Liver (tissue), 9 donors: Measurements from ENCODE around the gene XYLT1. TPM values are rescaled to one million over a fixed set of nuclear protein-coding genes. Genes with fewer than 3 reads are reported as not detected.

Source experiments
- DNase-seq: peaks from one replicate; pipeline ENCODE4 v3.0.0-alpha.2; 2017; ENCODE audit warnings: low spot score
- H3K27ac ChIP-seq, 2 donors: one replicate each; pipeline ENCODE4 v1.7.0; 2013; ENCODE audit warnings: inconsistent platforms in 2 of 2, low read length in 2 of 2, control low read depth in 1 of 2, low read depth in 1 of 2, mild to moderate bottlenecking in 1 of 2
- H3K27me3 ChIP-seq, 4 donors: one replicate each; pipeline versions ENCODE4 v1.6.1 to v1.7.0; 2013; ENCODE audit warnings: low read length in 3 of 4, inconsistent platforms in 1 of 4, mild to moderate bottlenecking in 1 of 4, moderate library complexity in 1 of 4; ENCODE audit not compliant: control insufficient read depth in 4 of 4, insufficient read depth in 4 of 4
- H3K36me3 ChIP-seq, 4 donors: one replicate each; pipeline versions ENCODE4 v1.6.1 to v1.7.0; 2013; ENCODE audit warnings: low read length in 3 of 4, mild to moderate bottlenecking in 3 of 4, low read depth in 1 of 4, moderate library complexity in 1 of 4; ENCODE audit not compliant: control insufficient read depth in 4 of 4, insufficient read depth in 3 of 4
- H3K4me1 ChIP-seq, 4 donors: one replicate each; pipeline versions ENCODE4 v1.6.1 to v1.7.0; 2013; ENCODE audit warnings: low read length in 3 of 4, mild to moderate bottlenecking in 3 of 4, moderate library complexity in 1 of 4; ENCODE audit not compliant: control insufficient read depth in 4 of 4, insufficient read depth in 4 of 4
- H3K4me3 ChIP-seq, 3 donors: one replicate each; pipeline versions ENCODE4 v1.6.1 to v1.7.0; 2013; ENCODE audit warnings: low read length in 3 of 3, control low read depth in 1 of 3, low read depth in 1 of 3, mild to moderate bottlenecking in 1 of 3
- H3K9ac ChIP-seq, 2 donors: one replicate each; pipeline ENCODE4 v1.7.0; 2013; ENCODE audit warnings: low read length in 2 of 2, mild to moderate bottlenecking in 2 of 2, moderate library complexity in 2 of 2, control low read depth in 1 of 2, low read depth in 1 of 2
- H3K9me3 ChIP-seq, 4 donors: one replicate each; pipeline versions ENCODE4 v1.6.1 to v1.7.0; 2013; ENCODE audit warnings: low read length in 3 of 4; ENCODE audit not compliant: control insufficient read depth in 4 of 4
- ATF3 ChIP-seq: IDR thresholded peaks from 2 replicates; pipeline ENCODE4 v1.6.1; 2016; ENCODE audit warnings: antibody characterized with exemption
- CTCF ChIP-seq: fragments of 150-350 bp; IDR thresholded peaks from 2 replicates; pipeline ENCODE4 v1.5.1; 2017; ENCODE audit warnings: improper control_type of control experiment, low read depth, low read length; ENCODE audit not compliant: missing input control
- EGR1 ChIP-seq, 2 donors: IDR thresholded peaks; 2 replicates each; pipeline ENCODE4 v1.6.1; 2016 to 2018; ENCODE audit warnings: antibody characterized with exemption in 2 of 2, low read depth in 2 of 2
- FOXA1 ChIP-seq: IDR thresholded peaks from 2 replicates; pipeline ENCODE4 v1.6.1; 2016; ENCODE audit warnings: antibody characterized with exemption
- FOXA2 ChIP-seq: IDR thresholded peaks from 2 replicates; pipeline ENCODE4 v1.6.1; 2016; ENCODE audit warnings: antibody characterized with exemption
- GABPA ChIP-seq, 2 donors: IDR thresholded peaks in 1 of 2; conservative IDR thresholded peaks in 1 of 2; 2 replicates each; pipeline ENCODE4 v1.6.1; 2016; ENCODE audit warnings: antibody characterized with exemption in 2 of 2, mild to moderate bottlenecking in 1 of 2, moderate library complexity in 1 of 2
- HNF4G ChIP-seq: IDR thresholded peaks from 2 replicates; pipeline ENCODE4 v1.6.1; 2016; ENCODE audit warnings: antibody characterized with exemption
- JUND ChIP-seq, 2 donors: IDR thresholded peaks; 2 replicates each; pipeline ENCODE4 v1.6.1; 2016; ENCODE audit warnings: antibody characterized with exemption in 2 of 2
- MAX ChIP-seq: IDR thresholded peaks from 2 replicates; pipeline ENCODE4 v1.6.1; 2016; ENCODE audit warnings: antibody characterized with exemption
- NR2F2 ChIP-seq: IDR thresholded peaks from 2 replicates; pipeline ENCODE4 v1.6.1; 2016; ENCODE audit warnings: antibody characterized with exemption
- RAD21 ChIP-seq, 2 donors: IDR thresholded peaks; 2 replicates each; pipeline ENCODE4 v1.6.1; 2016; ENCODE audit warnings: antibody characterized with exemption in 2 of 2, mild to moderate bottlenecking in 2 of 2
- REST ChIP-seq: IDR thresholded peaks from 2 replicates; pipeline ENCODE4 v1.6.1; 2016; ENCODE audit warnings: antibody characterized with exemption, mild to moderate bottlenecking
- RXRA ChIP-seq, 2 donors: IDR thresholded peaks; 2 replicates each; pipeline ENCODE4 v1.6.1; 2017 to 2018; ENCODE audit warnings: antibody characterized with exemption in 2 of 2, mild to moderate bottlenecking in 1 of 2
- SP1 ChIP-seq: IDR thresholded peaks from 2 replicates; pipeline ENCODE4 v1.6.1; 2018; ENCODE audit warnings: antibody characterized with exemption, mild to moderate bottlenecking
- TAF1 ChIP-seq: conservative IDR thresholded peaks from 2 replicates; pipeline ENCODE4 v1.6.1; 2016; ENCODE audit warnings: antibody characterized with exemption, mild to moderate bottlenecking
- YY1 ChIP-seq: IDR thresholded peaks from 2 replicates; pipeline ENCODE4 v1.6.1; 2016; ENCODE audit warnings: antibody characterized with exemption, mild to moderate bottlenecking
- ZBTB33 ChIP-seq: IDR thresholded peaks from 2 replicates; pipeline ENCODE4 v1.6.1; 2016; ENCODE audit warnings: antibody characterized with exemption
- WGBS: extraction: QIAGEN DNeasy Blood & Tissue Kit; methylation state at CpG from one replicate; pipeline ENCODE4 v1.1.7; 2013; 5-methylcytosine and 5-hydroxymethylcytosine counted together
- polyA plus RNA-seq, 2 donors: library from polyadenylated mRNA; stranded (reverse) in 1 of 2; unstranded in 1 of 2; fragments of 200-250 nt in 1 of 2; fragments of >200 nt in 1 of 2; fragmentation: Nextera tagmentation in 1 of 2; extraction: Ambion mirVana in 1 of 2; gene quantifications; one replicate each; pipeline versions ENCODE4 v1.2.1 to v1.2.3, GENCODE V29; 2013 to 2015
- total RNA-seq, 2 donors: library from RNA; depleted of rRNA; stranded (reverse); fragments of >200 nt; gene quantifications; one replicate each; pipeline ENCODE4 v1.2.3, GENCODE V29; 2014
- donor health status: healthy.
- donor health status: healthy.
- donor health status: healthy.
- donor health status: healthy.
- donor health status: healthy.

XYLT1 gene
- total and polyA plus RNA-seq, 4 donors, result 0.25 to 2.3 (median 0.53) TPM

- Histone ChIP-seq H3K4me3 (no peak overlapping the region), H3K9ac (no peak overlapping the region), H3K36me3 (no peaks in the 10 kb centered on the region), H3K4me1 (no peaks in the 10 kb centered on the region), H3K9me3 (no peaks in the 10 kb centered on the region), H3K27me3 (peaks cover 0 to 3% (median 0%) of the 10 kb centered on the region in 4 donors), H3K27ac (no peak overlapping the region)
- no peak for DNase-seq
- 77% methylated on average over 5 of the region's 5 CpGs for WGBS
- TF ChIP-seq ATF3 (no peak), ZBTB33 (no peak), RAD21 (IDR thresholded peaks at IDR 0.05) (no peak), CTCF (no peak), SP1 (no peak), FOXA2 (no peak), GABPA (IDR thresholded peaks at IDR 0.05 in 1 of 2, conservative IDR thresholded peaks at IDR 0.05 in 1 of 2) (no peak), RXRA (IDR thresholded peaks at IDR 0.05) (no peak), EGR1 (IDR thresholded peaks at IDR 0.05; ENCODE audit: low read depth in 2 of 2) (no peak), REST (no peak), FOXA1 (no peak), NR2F2 (no peak), YY1 (no peak), MAX (no peak), TAF1 (no peak)
Observed at GRCh38 chr16:17295948-17296347, 174.8 kb downstream of the XYLT1 start.

GRCh38 chr16:17294856-17295255 is 175.9 kb downstream of the XYLT1 start:
- Histone ChIP-seq H3K27me3 (peaks cover 0 to 3% (median 0%) of the 10 kb centered on the region in 4 donors), H3K27ac (no peak overlapping the region), H3K4me3 (no peak overlapping the region), H3K36me3 (no peaks in the 10 kb centered on the region), H3K4me1 (no peaks in the 10 kb centered on the region), H3K9me3 (no peaks in the 10 kb centered on the region), H3K9ac (no peak overlapping the region)
- 70% methylated on average over 3 of the region's 3 CpGs for WGBS
- no peak for DNase-seq
- TF ChIP-seq CTCF (no peak), GABPA (IDR thresholded peaks at IDR 0.05 in 1 of 2, conservative IDR thresholded peaks at IDR 0.05 in 1 of 2) (no peak), JUND (IDR thresholded peaks at IDR 0.05) (no peak), HNF4G (no peak), NR2F2 (no peak), RAD21 (IDR thresholded peaks at IDR 0.05) (no peak), RXRA (IDR thresholded peaks at IDR 0.05) (no peak), ZBTB33 (no peak), ATF3 (no peak), YY1 (no peak), SP1 (no peak), MAX (no peak), EGR1 (IDR thresholded peaks at IDR 0.05; ENCODE audit: low read depth in 2 of 2) (no peak), FOXA2 (no peak)
